Measurements from ENCODE around the gene RAP1A.

The RAP1A gene

GRCh38 chr1:111735858-111736544, 116.4 kb downstream of the RAP1A start:
- no peaks in the 10 kb centered on the region for H3K9me3 ChIP-seq (replicated peaks; ENCODE audit: insufficient read depth, low read length)
- no peak for DNase-seq
- H3K4me1 ChIP-seq (ENCODE audit: low read length): peaks cover 8% of the 10 kb centered on the region
- peaks cover 10% of the 10 kb centered on the region; the same call in 1 of the 2 replicates for H3F3A ChIP-seq (ENCODE audit: insufficient read depth, low read length)
- no peaks in the 10 kb centered on the region for H3K9me2 ChIP-seq (replicated peaks; ENCODE audit: insufficient read depth, low read length)
- no peak overlapping the region for H3K4me2 ChIP-seq (ENCODE audit: low read depth, low read length)
- no peaks in the 10 kb centered on the region for H3K27me3 ChIP-seq (replicated peaks; ENCODE audit: insufficient read depth, low read length)
- H3K36me3 ChIP-seq (replicated peaks; ENCODE audit: insufficient read depth, low read length): no peaks in the 10 kb centered on the region
- no peak overlapping the region for H3K4me3 ChIP-seq (ENCODE audit: low read length)
- no peaks in the 10 kb centered on the region for H4K20me1 ChIP-seq (ENCODE audit: insufficient read depth, low read length)
- TF ChIP-seq EZH2 (optimal IDR thresholded peaks at IDR 0.05; ENCODE audit: low read depth, low read length) (no peak), EZH2phosphoT487 (IDR thresholded peaks at IDR 0.05; ENCODE audit: low read length) (no peak), CTCF (IDR thresholded peaks at IDR 0.05; ENCODE audit: low read length) (no peak)
- no peak overlapping the region for H3K27ac ChIP-seq (ENCODE audit: low read length)
- H3K9ac ChIP-seq (ENCODE audit: low read length): no peak overlapping the region
- no peak overlapping the region for H2AFZ ChIP-seq (ENCODE audit: low read length)
- H3K79me2 ChIP-seq (ENCODE audit: low read length): peaks cover 3% of the 10 kb centered on the region; the same call in 1 of the 2 replicates

- Histone ChIP-seq H3K9ac (ENCODE audit: low read length) (no peak overlapping the region), H3K9me2 (replicated peaks; ENCODE audit: insufficient read depth, low read length) (no peaks in the 10 kb centered on the region), H3K9me3 (replicated peaks; ENCODE audit: insufficient read depth, low read length) (no peaks in the 10 kb centered on the region), H3K4me2 (ENCODE audit: low read depth, low read length) (no peak overlapping the region), H3K4me3 (ENCODE audit: low read length) (no peak overlapping the region), H3K27me3 (replicated peaks; ENCODE audit: insufficient read depth, low read length) (no peaks in the 10 kb centered on the region), H2AFZ (ENCODE audit: low read length) (no peak overlapping the region), H4K20me1 (ENCODE audit: insufficient read depth, low read length) (no peaks in the 10 kb centered on the region), H3K4me1 (ENCODE audit: low read length) (peaks cover 8% of the 10 kb centered on the region), H3F3A (ENCODE audit: insufficient read depth, low read length) (peaks cover 10% of the 10 kb centered on the region; the same call in 1 of the 2 replicates), H3K27ac (ENCODE audit: low read length) (no peak overlapping the region), H3K79me2 (ENCODE audit: low read length) (peaks cover 3% of the 10 kb centered on the region; the same call in 1 of the 2 replicates), H3K36me3 (replicated peaks; ENCODE audit: insufficient read depth, low read length) (no peaks in the 10 kb centered on the region)
- TF ChIP-seq EZH2phosphoT487 (IDR thresholded peaks at IDR 0.05; ENCODE audit: low read length) (no peak), CTCF (IDR thresholded peaks at IDR 0.05; ENCODE audit: low read length) (no peak), EZH2 (optimal IDR thresholded peaks at IDR 0.05; ENCODE audit: low read depth, low read length) (no peak)
- no peak for DNase-seq
These were observed 117.1 kb downstream of the RAP1A start for GRCh38 chr1:111736548-111737215.

- Histone ChIP-seq H3K9me2 (replicated peaks; ENCODE audit: insufficient read depth, low read length) (no peaks in the 10 kb centered on the region), H2AFZ (ENCODE audit: low read length) (peak overlapping the region; percentile 40; the same call in 1 of the 2 replicates), H3K4me3 (ENCODE audit: low read length) (peak overlapping the region; percentile 66), H3K36me3 (replicated peaks; ENCODE audit: insufficient read depth, low read length) (no peaks in the 10 kb centered on the region), H3K27ac (ENCODE audit: low read length) (peak overlapping the region; percentile 75; the same call in 1 of the 2 replicates), H3K27me3 (replicated peaks; ENCODE audit: insufficient read depth, low read length) (no peaks in the 10 kb centered on the region), H3K4me1 (ENCODE audit: low read length) (peaks cover 8% of the 10 kb centered on the region), H3K9me3 (replicated peaks; ENCODE audit: insufficient read depth, low read length) (no peaks in the 10 kb centered on the region), H3K9ac (ENCODE audit: low read length) (no peak overlapping the region; the same call in 1 of the 2 replicates), H4K20me1 (ENCODE audit: insufficient read depth, low read length) (no peaks in the 10 kb centered on the region), H3K79me2 (ENCODE audit: low read length) (peaks cover 3% of the 10 kb centered on the region; the same call in 1 of the 2 replicates), H3F3A (ENCODE audit: insufficient read depth, low read length) (peaks cover 10% of the 10 kb centered on the region; the same call in 1 of the 2 replicates), H3K4me2 (ENCODE audit: low read depth, low read length) (peak overlapping the region; percentile 91; the same call in 1 of the 2 replicates)
- no peak for DNase-seq
- no peak for TF ChIP-seq EZH2 (optimal IDR thresholded peaks at IDR 0.05; ENCODE audit: low read depth, low read length)
- TF ChIP-seq EZH2phosphoT487 (IDR thresholded peaks at IDR 0.05; ENCODE audit: low read length): no peak
- no peak for TF ChIP-seq CTCF (IDR thresholded peaks at IDR 0.05; ENCODE audit: low read length)
These were observed 117.9 kb downstream of the RAP1A start for GRCh38 chr1:111737216-111738132.
